Heart left ventricle (tissue), 16 donors: ENCODE measurements around the gene RAB1A. TPM values are rescaled to one million over a fixed set of nuclear protein-coding genes. Genes with fewer than 3 reads are reported as not detected.
"Not testable (repeated sequence)": the region's sequence is repeated elsewhere in the genome, so short reads cannot be mapped to it uniquely, and the experiment has no call there.

ENCODE experiments used
- ATAC-seq, 4 donors: fragments of 200-7000 bp; cut with Tn5 transposase; one replicate each; pipeline ENCODE4 v1.9.1; 2020 to 2022; ENCODE audit warnings: moderate library complexity in 4 of 4, mild to moderate bottlenecking in 3 of 4, moderate number of reproducible peaks in 1 of 4
- DNase-seq, 5 donors: peaks; one replicate each; pipeline ENCODE4 v3.0.0-alpha.2; 2020
- H3K27ac ChIP-seq, 12 donors: fragments of 200-600 bp; sonication (generic) in 4 of 12; one replicate each; pipeline versions ENCODE4 v1.5.0 to v1.8.0; 2016 to 2022; ENCODE audit warnings: mild to moderate bottlenecking in 2 of 12
- H3K27me3 ChIP-seq, 9 donors: fragments of 200-600 bp; sonication (generic) in 2 of 9; one replicate each; pipeline versions ENCODE4 v1.5.1 to v1.8.0; 2016 to 2022; ENCODE audit warnings: mild to moderate bottlenecking in 3 of 9
- H3K36me3 ChIP-seq, 9 donors: fragments of 200-600 bp; sonication (generic) in 2 of 9; one replicate each; pipeline versions ENCODE4 v1.5.0 to v1.8.0; 2018 to 2022; ENCODE audit warnings: mild to moderate bottlenecking in 2 of 9
- H3K4me1 ChIP-seq, 12 donors: fragments of 200-600 bp; sonication (generic) in 4 of 12; one replicate each; pipeline versions ENCODE4 v1.5.0 to v1.8.0; 2016 to 2022; ENCODE audit warnings: mild to moderate bottlenecking in 3 of 12
- H3K4me3 ChIP-seq, 12 donors: fragments of 200-600 bp; sonication (generic) in 4 of 12; one replicate each; pipeline versions ENCODE4 v1.5.0 to v1.8.0; 2017 to 2022; ENCODE audit warnings: mild to moderate bottlenecking in 9 of 12, moderate library complexity in 4 of 12
- H3K9me3 ChIP-seq, 12 donors: fragments of 200-600 bp; sonication (generic) in 4 of 12; one replicate each; pipeline versions ENCODE4 v1.5.0 to v1.8.0; 2016 to 2022; ENCODE audit warnings: mild to moderate bottlenecking in 1 of 12
- POLR2A ChIP-seq, 2 donors: fragments of 450-650 bp; IDR thresholded peaks; one replicate each; pipeline ENCODE4 v1.6.1; 2017; ENCODE audit warnings: antibody characterized with exemption in 2 of 2, mild to moderate bottlenecking in 2 of 2, moderate library complexity in 2 of 2
- WGBS, 4 donors: extraction: QIAGEN DNeasy Blood & Tissue Kit in 2 of 4; methylation state at CpG; one replicate each; pipeline versions ENCODE4 v1.1.5 to v1.1.7; 2013 to 2018; 5-methylcytosine and 5-hydroxymethylcytosine counted together
- intact Hi-C, 10 donors: fragments of 100-400 bp; cut with DNase I; formaldehyde crosslinking; loops; one replicate each; pipeline versions ENCODE4 v1.11.1 to v1.14.2; 2022
- polyA plus RNA-seq, 2 donors: library from polyadenylated mRNA; stranded (reverse); fragments of 200-250 nt; gene quantifications; one replicate each; pipeline ENCODE4 v1.2.3, GENCODE V29; 2013
- total RNA-seq, 9 donors: library from RNA; depleted of rRNA in 2 of 9; stranded (reverse); fragments of >200 nt in 2 of 9; fragmentation: NEBNext Ultra II Directional in 3 of 9; extraction: Animal tissue kit (Norgen Biotek cat#: 25700) in 3 of 9; gene quantifications; one replicate each; pipeline versions ENCODE4 v1.1.0 to v1.2.4, GENCODE V29; 2016 to 2023
- TF ChIP-seq, protein P1 (sequence below), 12 donors: fragments of 200-600 bp; sonication (generic) in 4 of 12; IDR thresholded peaks; one replicate each; pipeline versions ENCODE4 v1.5.0 to v1.8.0; 2018 to 2022; ENCODE audit warnings: antibody characterized with exemption in 12 of 12, mild to moderate bottlenecking in 5 of 12
- donor health status: ischemic (EF 13 %, LVEDD 7.1; RV severe dilation, severe dysfunction).
- donor health status: healthy with polysubstance abuse.
- donor health status: DM: no; HTN: yes; CAD: no.
- donor health status: DM: no; HTN: no; CAD: no.
- donor health status: ischemic (EF 25% LVEDD 6.9; RV normal size, moderate dysfunction).
- donor health status: ischemic (EF 25% LVEDD 5.7; RV mildly dilated, moderate dysfunction).
- donor health status: healthy.
- donor health status: DM: yes; HTN: yes; CAD: no.
- donor health status: ischemic (EF 35%, LVEDD 5.7; RV mildly dilated, moderate dysfunction).
- donor health status: nonischemic (EF 11% LVEDD 7.7; RV severe dilation, severe dysfunction).
- donor health status: DM: yes; HTN: yes; CAD: no.
- donor health status: PGD.
- donor health status: ischemic (EF 29% LVEDD 5.4; RV normal size, mild dysfunction).
- donor health status: nonischemic (EF 23%, LVEDD 6.1; RV moderate dilation, normal function).

The RAB1A gene
- total and polyA plus RNA-seq, 11 donors = 49.0 to 164 (median 118) TPM

DNA sequence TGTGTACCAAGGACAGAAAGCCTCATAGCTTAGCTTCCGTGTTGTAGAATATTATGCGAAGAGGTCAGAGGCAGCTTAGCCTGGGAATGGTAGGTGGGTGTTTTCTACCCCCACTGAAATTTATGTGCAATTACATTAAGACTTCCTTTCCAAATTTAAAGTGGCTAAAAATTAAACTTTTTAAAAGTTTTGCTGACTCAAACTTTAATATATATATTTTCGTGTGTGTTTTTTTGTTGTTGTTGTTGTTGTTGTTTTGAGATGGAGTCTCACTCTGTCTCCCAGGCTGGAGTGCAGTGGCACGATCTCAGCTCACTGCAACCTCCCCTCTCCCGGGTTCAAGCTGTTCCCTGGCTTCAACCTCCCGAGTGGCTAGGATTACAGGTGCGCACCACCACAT is 4.3 kb upstream of the RAB1A start:
- intact Hi-C loops = loop anchor here in 7 of 10 donors (5.0 kb wide), 5 partner anchors 33 to 77 kb away; partner anchors contain the start of gene CEP68 (in 2 of the 7)
- no peak for DNase-seq

DNA sequence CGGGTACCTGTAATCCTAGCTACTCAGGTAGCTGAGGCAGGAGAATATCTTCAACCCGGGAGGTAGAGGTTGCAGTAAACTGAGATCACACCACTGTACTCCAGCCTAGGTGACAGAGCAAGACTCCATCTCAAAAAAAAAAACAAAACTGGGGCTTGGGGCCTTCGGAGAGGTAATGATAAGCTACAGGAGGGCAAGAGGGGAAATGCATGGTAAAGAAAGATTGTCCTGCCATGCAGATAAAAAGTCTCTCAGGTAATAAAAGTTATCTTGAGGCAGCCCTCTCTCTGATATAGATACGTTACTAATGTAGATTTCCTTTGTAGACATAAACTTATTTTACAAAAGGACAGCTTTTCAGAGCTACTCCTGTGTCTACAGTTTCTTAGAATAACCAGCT is 3.7 kb upstream of the RAB1A start:
- H3K27me3 ChIP-seq = no peaks in the 10 kb centered on the region
- no peak overlapping the region for H3K27ac ChIP-seq
- no peak for DNase-seq
- TF ChIP-seq, protein P1, sequence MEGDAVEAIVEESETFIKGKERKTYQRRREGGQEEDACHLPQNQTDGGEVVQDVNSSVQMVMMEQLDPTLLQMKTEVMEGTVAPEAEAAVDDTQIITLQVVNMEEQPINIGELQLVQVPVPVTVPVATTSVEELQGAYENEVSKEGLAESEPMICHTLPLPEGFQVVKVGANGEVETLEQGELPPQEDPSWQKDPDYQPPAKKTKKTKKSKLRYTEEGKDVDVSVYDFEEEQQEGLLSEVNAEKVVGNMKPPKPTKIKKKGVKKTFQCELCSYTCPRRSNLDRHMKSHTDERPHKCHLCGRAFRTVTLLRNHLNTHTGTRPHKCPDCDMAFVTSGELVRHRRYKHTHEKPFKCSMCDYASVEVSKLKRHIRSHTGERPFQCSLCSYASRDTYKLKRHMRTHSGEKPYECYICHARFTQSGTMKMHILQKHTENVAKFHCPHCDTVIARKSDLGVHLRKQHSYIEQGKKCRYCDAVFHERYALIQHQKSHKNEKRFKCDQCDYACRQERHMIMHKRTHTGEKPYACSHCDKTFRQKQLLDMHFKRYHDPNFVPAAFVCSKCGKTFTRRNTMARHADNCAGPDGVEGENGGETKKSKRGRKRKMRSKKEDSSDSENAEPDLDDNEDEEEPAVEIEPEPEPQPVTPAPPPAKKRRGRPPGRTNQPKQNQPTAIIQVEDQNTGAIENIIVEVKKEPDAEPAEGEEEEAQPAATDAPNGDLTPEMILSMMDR (IDR thresholded peaks at IDR 0.05) = no peak
- no peak for TF ChIP-seq POLR2A (IDR thresholded peaks at IDR 0.05)
- 74 to 77% (median 74%) methylated on average over 4 of the region's 4 CpGs for WGBS, 4 donors
- H3K9me3 ChIP-seq = no peaks in the 10 kb centered on the region
- intact Hi-C loops = loop anchor here in 7 of 10 donors (5.0 kb wide), 5 partner anchors 34 to 76 kb away; partner anchors contain the start of gene CEP68 (in 2 of the 7)
- no peak for ATAC-seq
- H3K4me1 ChIP-seq = peaks cover 0 to 25% (median 5%) of the 10 kb centered on the region in 12 donors
- no peaks in the 10 kb centered on the region for H3K36me3 ChIP-seq
- no peak overlapping the region for H3K4me3 ChIP-seq

More for the DNA sequence above, 4.3 kb upstream of the RAB1A start:
- Histone ChIP-seq H3K9me3 (no peaks in the 10 kb centered on the region), H3K36me3 (no peaks in the 10 kb centered on the region), H3K4me1 (peaks cover 0 to 20% (median 3%) of the 10 kb centered on the region in 12 donors), H3K27ac (no peak overlapping the region), H3K4me3 (no peak overlapping the region), H3K27me3 (no peaks in the 10 kb centered on the region)
- TF ChIP-seq, protein P1 (IDR thresholded peaks at IDR 0.05) = no peak
- ATAC-seq = no peak
- 92 to 95% (median 93%) methylated on average over 7 of the region's 7 CpGs for WGBS, 4 donors

DNA sequence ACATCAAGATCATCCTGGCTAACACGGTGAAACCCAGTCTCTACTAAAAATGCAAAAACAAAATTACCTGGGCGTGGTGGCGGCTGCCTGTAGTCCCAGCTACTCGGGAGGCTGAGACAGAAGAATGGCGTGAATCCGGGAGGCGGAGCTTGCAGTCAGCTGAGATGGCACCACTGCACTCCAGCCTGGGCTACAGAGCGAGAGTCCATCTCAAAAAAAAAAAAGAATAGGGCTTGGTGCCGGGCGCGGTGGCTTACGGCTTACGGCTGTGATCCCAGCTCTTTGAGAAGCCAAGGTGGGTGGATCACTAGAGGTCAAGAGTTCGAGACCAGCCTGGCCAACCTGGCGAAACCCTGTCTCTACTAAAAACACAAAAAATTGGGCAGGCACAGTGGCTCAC is 3.0 kb upstream of the RAB1A start:
- H3K27ac ChIP-seq, H3K9me3 ChIP-seq, H3K4me3 ChIP-seq, DNase-seq, ATAC-seq, H3K36me3 ChIP-seq, H3K27me3 ChIP-seq: not testable (repeated sequence)
- WGBS, 4 donors = 90 to 95% (median 92%) methylated on average over 15 of the region's 15 CpGs
- intact Hi-C loops = loop anchor here in 7 of 10 donors (5.0 kb wide), 5 partner anchors 34 to 76 kb away; partner anchors contain the start of gene CEP68 (in 2 of the 7)
- H3K4me1 ChIP-seq = peaks cover 0 to 32% (median 12%) of the 10 kb centered on the region in 12 donors

DNA sequence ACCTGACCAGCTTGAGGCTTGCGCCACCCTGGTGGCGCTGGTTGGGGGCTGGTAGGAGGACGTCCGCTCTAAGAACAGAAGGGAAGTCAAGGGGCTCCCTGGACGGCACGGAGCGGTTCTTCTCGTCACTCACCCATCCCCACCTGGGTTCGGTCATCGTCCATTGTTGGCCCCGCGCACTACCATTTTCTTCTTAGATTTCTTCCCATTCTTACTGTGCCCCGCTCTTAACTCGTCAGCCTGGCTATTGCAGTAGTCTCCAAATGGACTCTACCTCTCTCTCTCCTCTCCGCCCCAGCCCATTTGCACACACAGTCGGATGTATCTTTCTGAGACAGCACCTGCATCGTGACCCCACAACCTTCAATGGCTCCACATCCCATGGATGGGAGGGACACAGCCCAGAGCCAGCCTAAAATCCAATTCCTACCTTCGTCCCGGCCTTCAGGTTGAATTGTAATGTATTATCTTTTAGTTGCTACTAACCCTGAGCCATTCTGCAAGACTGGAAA is 814 bp upstream of the RAB1A start:
- H3K36me3 ChIP-seq = no peaks in the 10 kb centered on the region
- DNase-seq = no peak
- peak overlapping the region; percentile 63 to 98 (median 96) for H3K27ac ChIP-seq
- whole genome bisulfite sequencing, 4 donors = 15 to 22% (median 15%) methylated on average over 15 to 19 of the region's 19 CpGs
- no peak for TF ChIP-seq POLR2A (IDR thresholded peaks at IDR 0.05)
- H3K27me3 ChIP-seq = no peaks in the 10 kb centered on the region
- intact Hi-C loops = loop anchor here in 7 of 10 donors (1.0 to 5.0 kb wide), 7 partner anchors 34 to 74 kb away; partner anchors contain the start of gene CEP68 (in 3 of the 7)
- no peaks in the 10 kb centered on the region for H3K9me3 ChIP-seq
- ATAC-seq = peak; percentile 11 to 67 (median 50)
- H3K4me3 ChIP-seq = peak overlapping the region; percentile 39 to 94 (median 80)
- H3K4me1 ChIP-seq = peaks cover 11 to 52% (median 33%) of the 10 kb centered on the region in 12 donors

DNA sequence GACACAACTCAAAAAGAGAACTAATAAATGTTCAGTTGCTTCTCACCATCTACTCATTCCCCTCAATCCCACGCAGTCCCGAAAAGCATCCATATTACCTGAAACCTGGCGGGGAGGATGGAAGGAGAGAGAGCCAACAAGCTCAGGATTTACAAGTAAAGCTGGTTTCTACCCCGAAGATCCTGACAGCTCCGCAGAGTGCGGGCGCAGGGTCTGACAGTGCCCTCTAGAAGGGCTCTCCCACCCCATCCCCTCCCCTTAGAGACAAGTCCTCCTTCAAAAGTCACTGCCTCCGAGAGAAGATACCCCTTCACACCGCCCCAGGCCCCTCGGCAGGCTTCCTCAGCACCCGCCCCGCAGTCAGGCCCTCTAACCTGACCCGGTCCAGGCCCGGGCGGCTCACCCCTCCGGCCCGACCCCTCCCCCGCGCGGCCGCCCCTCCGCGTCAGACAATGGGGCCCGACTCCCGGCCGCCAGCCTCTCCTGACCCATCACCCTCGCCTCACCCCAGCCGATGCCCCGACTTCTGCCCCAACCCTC is 550 bp downstream of the RAB1A start:
- Histone ChIP-seq H3K27me3 (no peaks in the 10 kb centered on the region), H3K27ac (peak overlapping the region; percentile 87 to 98 (median 96)), H3K4me3 (peak overlapping the region; percentile 76 to 94 (median 80)), H3K9me3 (no peaks in the 10 kb centered on the region), H3K36me3 (no peaks in the 10 kb centered on the region), H3K4me1 (peaks cover 11 to 65% (median 47%) of the 10 kb centered on the region in 12 donors)
- DNase-seq (peak; percentile 62 to 80 (median 63)), ATAC-seq (peak in 3 of 4 donors; percentile 23 to 39 (median 29))
- TF ChIP-seq POLR2A (IDR thresholded peaks at IDR 0.05) = no peak
- TF ChIP-seq, protein P1 (IDR thresholded peaks at IDR 0.05) = no peak
- intact Hi-C loops = loop anchor here in 4 of 10 donors (5.0 kb wide), 4 partner anchors 37 to 62 kb away; no protein-coding TSS in a partner anchor
- 0 to 2% (median 0%) methylated on average over 7 to 29 of the region's 29 CpGs for WGBS, 4 donors
